Loucy (cell line): ENCODE results near the gene CEP44.

Experiments
- H2AFZ ChIP-seq: fragments of 200-600 bp; sonication (generic); 2 replicates; pipeline ENCODE4 v1.6.0; 2016; ENCODE audit warnings: antibody characterized with exemption, mild to moderate bottlenecking, low read length, moderate library complexity
- H3F3A ChIP-seq: fragments of 200-600 bp; 2 replicates; pipeline ENCODE4 v1.6.0; 2016; ENCODE audit warnings: antibody characterized with exemption, low read depth, mild to moderate bottlenecking
- H3K27me3 ChIP-seq: fragments of 200-600 bp; sonication (generic); 2 replicates; pipeline ENCODE4 v1.6.1; 2014; ENCODE audit warnings: low read length, mild to moderate bottlenecking; ENCODE audit not compliant: insufficient read depth, poor library complexity, severe bottlenecking
- H3K36me3 ChIP-seq: fragments of 200-600 bp; sonication (generic); 2 replicates; pipeline ENCODE4 v1.6.1; 2016; ENCODE audit warnings: low read length; ENCODE audit not compliant: insufficient read depth
- H3K4me1 ChIP-seq: fragments of 200-600 bp; sonication (generic); 2 replicates; pipeline ENCODE4 v1.5.1; 2014; ENCODE audit warnings: low read length, mild to moderate bottlenecking; ENCODE audit not compliant: insufficient read depth, poor library complexity, severe bottlenecking
- H3K4me2 ChIP-seq: fragments of 200-600 bp; sonication (generic); 2 replicates; pipeline ENCODE4 v1.6.0; 2014; ENCODE audit warnings: antibody characterized with exemption, low read length, low read depth, mild to moderate bottlenecking; ENCODE audit not compliant: poor library complexity, severe bottlenecking
- H3K4me3 ChIP-seq: fragments of 200-600 bp; sonication (generic); 2 replicates; pipeline ENCODE4 v1.5.1; 2014; ENCODE audit warnings: low read length, mild to moderate bottlenecking, mixed read lengths; ENCODE audit not compliant: poor library complexity, severe bottlenecking
- H3K79me2 ChIP-seq: fragments of 200-600 bp; sonication (generic); 2 replicates; pipeline ENCODE4 v1.6.1; 2014; ENCODE audit warnings: low read length; ENCODE audit not compliant: insufficient read depth
- H3K9ac ChIP-seq: fragments of 200-600 bp; sonication (generic); 2 replicates; pipeline ENCODE4 v1.6.0; 2014; ENCODE audit warnings: mild to moderate bottlenecking, low read depth, low read length, moderate library complexity; ENCODE audit not compliant: poor library complexity, severe bottlenecking
- H3K9me2 ChIP-seq: fragments of 200-600 bp; sonication (generic); replicated peaks from 2 replicates; pipeline ENCODE4 v1.6.1; 2016; ENCODE audit warnings: low read depth, low read length, mixed read lengths
- H3K9me3 ChIP-seq: fragments of 200-600 bp; sonication (generic); 2 replicates; pipeline ENCODE4 v1.6.1; 2014; ENCODE audit warnings: mild to moderate bottlenecking, antibody characterized with exemption, low read length, low read depth; ENCODE audit not compliant: insufficient read depth
- H4K20me1 ChIP-seq: fragments of 200-600 bp; sonication (generic); 2 replicates; pipeline ENCODE4 v1.6.0; 2014; ENCODE audit warnings: antibody characterized with exemption, low read length, mild to moderate bottlenecking; ENCODE audit not compliant: insufficient read depth, poor library complexity, severe bottlenecking
- EZH2phosphoT487 ChIP-seq: fragments of 200-600 bp; IDR thresholded peaks from 2 replicates; pipeline ENCODE4 v1.6.1; 2018; ENCODE audit warnings: antibody characterized with exemption, mild to moderate bottlenecking, moderate library complexity, borderline replicate concordance
- TF ChIP-seq, protein P1 (sequence below): fragments of 200-600 bp; sonication (generic); conservative IDR thresholded peaks from 2 replicates; pipeline ENCODE4 v1.5.1; 2014; ENCODE audit warnings: mild to moderate bottlenecking, antibody characterized with exemption, low read length

The CEP44 gene

DNA sequence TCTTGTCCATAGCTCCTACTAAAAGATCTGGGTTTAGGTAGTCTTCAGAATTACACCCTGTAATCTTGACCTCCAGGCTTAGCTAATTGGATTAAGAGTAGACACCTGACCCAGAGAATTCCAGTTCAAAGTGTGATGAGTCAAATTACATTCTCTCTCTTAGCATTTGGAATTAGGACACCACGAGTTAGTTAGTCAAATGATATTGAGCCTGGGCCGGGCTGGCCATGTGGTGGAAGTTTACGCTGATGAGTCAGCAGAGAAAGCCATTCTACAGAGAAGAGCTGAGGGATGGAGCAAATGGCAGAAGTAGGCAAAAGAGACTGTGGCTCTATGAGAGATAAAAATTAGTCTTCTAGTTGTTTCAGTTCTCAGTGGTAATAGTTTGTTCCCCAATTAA is 31.1 kb downstream of the CEP44 start:
- no peaks in the 10 kb centered on the region for H3K9me3 ChIP-seq
- TF ChIP-seq, protein P1, sequence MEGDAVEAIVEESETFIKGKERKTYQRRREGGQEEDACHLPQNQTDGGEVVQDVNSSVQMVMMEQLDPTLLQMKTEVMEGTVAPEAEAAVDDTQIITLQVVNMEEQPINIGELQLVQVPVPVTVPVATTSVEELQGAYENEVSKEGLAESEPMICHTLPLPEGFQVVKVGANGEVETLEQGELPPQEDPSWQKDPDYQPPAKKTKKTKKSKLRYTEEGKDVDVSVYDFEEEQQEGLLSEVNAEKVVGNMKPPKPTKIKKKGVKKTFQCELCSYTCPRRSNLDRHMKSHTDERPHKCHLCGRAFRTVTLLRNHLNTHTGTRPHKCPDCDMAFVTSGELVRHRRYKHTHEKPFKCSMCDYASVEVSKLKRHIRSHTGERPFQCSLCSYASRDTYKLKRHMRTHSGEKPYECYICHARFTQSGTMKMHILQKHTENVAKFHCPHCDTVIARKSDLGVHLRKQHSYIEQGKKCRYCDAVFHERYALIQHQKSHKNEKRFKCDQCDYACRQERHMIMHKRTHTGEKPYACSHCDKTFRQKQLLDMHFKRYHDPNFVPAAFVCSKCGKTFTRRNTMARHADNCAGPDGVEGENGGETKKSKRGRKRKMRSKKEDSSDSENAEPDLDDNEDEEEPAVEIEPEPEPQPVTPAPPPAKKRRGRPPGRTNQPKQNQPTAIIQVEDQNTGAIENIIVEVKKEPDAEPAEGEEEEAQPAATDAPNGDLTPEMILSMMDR = no peak
- no peak for TF ChIP-seq EZH2phosphoT487
- no peaks in the 10 kb centered on the region for H3K4me1 ChIP-seq
- H3F3A ChIP-seq = no peaks in the 10 kb centered on the region
- H3K79me2 ChIP-seq = no peaks in the 10 kb centered on the region
- no peaks in the 10 kb centered on the region for H4K20me1 ChIP-seq
- no peak overlapping the region for H2AFZ ChIP-seq
- H3K4me2 ChIP-seq = no peak overlapping the region
- no peaks in the 10 kb centered on the region for H3K27me3 ChIP-seq
- H3K36me3 ChIP-seq = peaks cover 39% of the 10 kb centered on the region; the same call in 1 of the 2 replicates
- H3K9ac ChIP-seq = no peak overlapping the region
- no peak overlapping the region for H3K4me3 ChIP-seq
- no peaks in the 10 kb centered on the region for H3K9me2 ChIP-seq

GRCh38 chr4:174316546-174316945 is 32.8 kb downstream of the CEP44 start:
- Histone ChIP-seq H3K4me2 (no peak overlapping the region), H3K4me3 (no peak overlapping the region), H3K27me3 (no peaks in the 10 kb centered on the region), H3K9ac (no peak overlapping the region), H2AFZ (no peak overlapping the region), H3K36me3 (peaks cover 31% of the 10 kb centered on the region; the same call in 1 of the 2 replicates), H3K9me2 (no peaks in the 10 kb centered on the region), H4K20me1 (no peaks in the 10 kb centered on the region), H3K4me1 (peaks cover 12% of the 10 kb centered on the region), H3K9me3 (no peaks in the 10 kb centered on the region), H3K79me2 (no peaks in the 10 kb centered on the region), H3F3A (no peaks in the 10 kb centered on the region)
- TF ChIP-seq, protein P1 = no peak
- TF ChIP-seq EZH2phosphoT487 = no peak

GRCh38 chr4:174316954-174317353 is 33.2 kb downstream of the CEP44 start:
- Histone ChIP-seq H3K9me3 (no peaks in the 10 kb centered on the region), H3K79me2 (no peaks in the 10 kb centered on the region), H3K4me1 (peaks cover 12% of the 10 kb centered on the region), H3K9me2 (no peaks in the 10 kb centered on the region), H3K36me3 (peaks cover 30% of the 10 kb centered on the region; the same call in 1 of the 2 replicates), H3K9ac (no peak overlapping the region), H4K20me1 (no peaks in the 10 kb centered on the region), H3K4me2 (no peak overlapping the region), H3K27me3 (no peaks in the 10 kb centered on the region), H2AFZ (no peak overlapping the region), H3K4me3 (no peak overlapping the region), H3F3A (no peaks in the 10 kb centered on the region)
- TF ChIP-seq, protein P1 = no peak
- no peak for TF ChIP-seq EZH2phosphoT487
